Prostate gland (tissue), 2 donors: ENCODE results near the gene EVPLL.

ENCODE experiments used
- CTCF ChIP-seq, 4 experiments: fragments of 200-600 bp in 2 of 4; fragments of 450-650 bp in 2 of 4; sonication (generic) in 2 of 4; IDR thresholded peaks; 1 replicate in 3 of 4; 2 replicates in 1 of 4; pipeline ENCODE4 v1.5.1; 2016 to 2019; ENCODE audit warnings: antibody characterized with exemption in 4 of 4, mild to moderate bottlenecking in 2 of 4, moderate library complexity in 2 of 4
- POLR2A ChIP-seq: fragments of 450-650 bp; IDR thresholded peaks from one replicate; pipeline ENCODE4 v1.6.1; 2016; ENCODE audit warnings: antibody characterized with exemption, mild to moderate bottlenecking
- POLR2AphosphoS5 ChIP-seq: sonication (generic); formaldehyde crosslinking; IDR thresholded peaks from one replicate; pipeline ENCODE4 v1.6.1; 2017; ENCODE audit warnings: antibody characterized with exemption

- TF ChIP-seq CTCF (IDR thresholded peaks at IDR 0.05) (no peak), POLR2A (no peak), POLR2AphosphoS5 (no peak)
These were observed 6.1 kb upstream of the EVPLL start for GRCh38 chr17:18371455-18371854.
